SIG-M5 treated with dmso at 0.1 percent for 504 hours (cell line): ENCODE data around the gene PARVG.
"Not testable (repeated sequence)": the region's sequence is repeated elsewhere in the genome, so short reads cannot be mapped to it uniquely, and the experiment has no call there.

Source experiments
- DNase-seq: peaks from one replicate; lab custom pipeline; 2025; ENCODE audit not compliant: unreplicated experiment; lab: John Stamatoyannopoulos, UW

The PARVG gene

DNA sequence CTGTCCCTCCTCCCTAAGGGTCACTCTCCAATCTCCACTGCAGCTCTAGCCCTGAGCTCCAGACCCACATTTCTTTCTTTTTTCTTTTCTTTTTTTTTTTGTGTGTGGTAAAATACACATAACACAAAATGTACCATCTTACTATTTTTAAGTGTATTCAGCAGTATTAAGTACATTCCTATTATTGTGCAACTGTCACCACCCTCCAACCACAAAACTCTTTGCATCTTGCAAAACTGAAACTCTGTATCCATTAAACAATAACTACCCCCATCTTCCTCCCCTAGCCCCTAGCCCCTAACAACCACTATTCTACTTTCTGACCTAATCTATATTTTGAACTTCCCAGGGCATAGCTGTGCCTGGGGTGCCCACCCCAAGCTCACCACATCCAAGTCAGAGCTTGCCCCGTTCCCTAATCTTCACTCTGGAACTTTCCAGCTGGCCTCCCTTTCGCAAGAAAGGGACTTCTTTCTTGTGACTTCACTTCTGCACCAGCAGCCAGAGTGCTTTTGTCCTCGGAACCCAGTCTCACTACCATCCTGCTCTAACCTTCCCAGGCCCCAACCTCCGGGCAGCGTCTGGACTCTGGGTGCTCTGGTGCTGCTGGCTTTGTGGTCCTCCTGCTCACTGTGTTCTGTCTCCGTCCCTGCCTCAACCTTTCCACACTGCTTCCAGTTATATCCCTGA lies 30.7 kb downstream of the PARVG start:
- DNase-seq = no peak

DNA sequence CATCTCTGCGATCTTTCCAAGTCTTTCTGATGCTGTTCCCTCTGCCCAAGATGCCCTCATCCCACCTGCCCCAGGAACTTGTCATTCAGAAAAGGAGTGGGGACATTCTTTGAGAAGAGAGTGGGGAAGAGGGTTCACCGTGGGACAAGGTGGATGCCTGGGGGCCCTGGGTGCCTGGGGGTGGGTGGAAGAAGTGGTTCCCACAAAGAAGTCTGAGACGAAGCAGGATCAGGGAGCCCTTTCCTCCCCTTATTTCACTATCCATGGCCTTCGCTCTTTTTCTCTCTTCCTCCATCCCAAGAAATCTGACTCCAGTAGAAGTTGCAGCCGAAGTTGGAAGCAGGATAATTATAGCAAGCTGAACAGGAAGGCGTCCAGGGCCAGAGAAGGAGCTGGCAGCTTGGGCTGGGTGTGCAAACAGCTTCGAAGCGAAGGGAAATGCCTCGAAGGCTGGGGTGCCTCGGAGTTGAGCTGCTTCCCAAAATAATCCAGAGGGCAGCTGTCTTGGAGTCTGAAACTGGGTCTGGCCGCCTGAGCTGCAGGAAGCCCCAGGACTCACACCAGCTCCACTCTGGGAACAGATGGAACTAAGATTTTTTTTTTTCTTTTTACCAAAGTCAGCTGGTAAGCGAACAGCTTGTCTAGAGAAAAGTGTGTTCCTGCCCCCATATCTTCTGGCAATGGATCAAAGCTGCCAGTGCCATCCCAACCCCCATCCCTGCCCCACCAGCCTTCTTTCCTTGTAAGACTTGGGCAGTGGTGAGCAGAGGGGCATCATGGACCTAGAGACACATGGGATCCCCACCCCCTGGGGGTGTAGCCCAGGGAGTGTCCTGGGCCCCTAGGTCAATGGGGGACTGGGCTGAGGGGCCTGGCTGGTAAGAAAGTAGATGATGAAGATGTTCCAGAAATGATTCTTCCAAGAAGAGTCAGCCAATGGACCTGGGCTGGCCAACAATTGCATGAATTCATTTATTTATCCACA lies 31.5 kb downstream of the PARVG start:
- no peak for DNase-seq

DNA sequence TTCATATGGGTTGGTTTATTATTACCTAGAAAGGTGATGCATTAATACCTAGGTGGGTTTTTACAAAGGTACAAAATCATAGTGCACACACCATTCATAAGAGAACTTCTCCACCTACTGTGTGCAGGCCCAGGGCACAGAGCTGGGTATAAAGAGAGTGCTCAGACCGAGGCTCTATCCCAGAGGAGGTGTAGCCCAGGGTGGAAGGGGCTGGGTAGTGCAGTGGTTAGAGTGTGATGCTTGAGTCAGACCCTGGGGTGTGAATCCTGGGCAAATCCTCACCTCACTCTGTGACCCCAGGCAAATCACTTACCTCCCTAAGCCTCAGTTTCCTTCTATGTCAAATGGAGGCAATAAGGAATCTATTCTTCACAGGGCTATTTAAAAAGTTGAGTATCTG lies 32.2 kb downstream of the PARVG start:
- DNase-seq = no peak

- DNase-seq = no peak
These were observed 32.8 kb downstream of the PARVG start for GRCh38 chr22:44213489-44214043.

GRCh38 chr22:44214187-44214586 lies 33.5 kb downstream of the PARVG start:
- DNase-seq = no peak

GRCh38 chr22:44214764-44215163 lies 34.0 kb downstream of the PARVG start:
- no peak for DNase-seq

DNA sequence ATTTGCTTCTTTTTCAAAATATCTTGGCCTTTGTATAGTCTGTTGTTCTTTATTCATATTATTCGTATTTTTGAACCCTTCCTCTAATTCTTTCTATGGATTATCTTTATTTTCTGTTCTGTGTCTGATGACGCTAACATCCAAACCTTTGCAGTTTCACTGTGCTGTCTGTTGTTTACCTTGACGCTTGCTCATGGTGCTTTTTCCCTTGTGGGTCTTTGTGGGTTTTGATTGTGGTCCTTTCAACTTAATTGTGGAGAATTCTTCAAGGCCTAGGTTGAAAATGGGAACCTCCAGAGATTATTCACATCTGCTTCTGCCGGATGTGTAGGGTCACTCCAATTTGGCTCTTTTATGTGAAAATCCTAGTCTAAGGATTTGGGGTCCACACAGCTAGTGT lies 34.6 kb downstream of the PARVG start:
- DNase-seq = no peak

DNA sequence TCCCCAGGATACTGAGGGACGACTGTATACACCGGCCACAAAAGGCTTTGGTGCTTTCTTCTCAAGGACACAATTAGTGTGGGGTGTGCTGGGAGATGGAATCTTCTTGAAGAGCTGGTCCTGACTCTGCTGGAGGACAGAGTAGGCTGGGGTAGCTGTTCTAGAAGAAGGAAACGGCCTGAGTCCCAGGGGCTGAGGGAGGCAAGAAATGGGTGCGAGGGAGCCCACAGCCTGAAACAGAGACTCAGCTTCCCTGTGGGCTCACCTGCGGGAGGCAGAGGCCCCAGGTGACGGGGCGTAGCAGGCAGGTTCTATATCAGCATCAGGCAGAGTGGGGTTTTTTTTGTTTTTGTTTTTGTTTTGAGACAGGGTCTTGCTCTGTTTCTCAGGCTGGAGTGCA lies 36.6 kb downstream of the PARVG start:
- no peak for DNase-seq

GRCh38 chr22:44218071-44218470 lies 37.3 kb downstream of the PARVG start:
- no peak for DNase-seq

GRCh38 chr22:44219101-44219870 lies 38.6 kb downstream of the PARVG start:
- DNase-seq = no peak

GRCh38 chr22:44220727-44221680 lies 40.3 kb downstream of the PARVG start:
- DNase-seq = no peak

GRCh38 chr22:44221710-44222475 lies 41.2 kb downstream of the PARVG start:
- no peak for DNase-seq

DNA sequence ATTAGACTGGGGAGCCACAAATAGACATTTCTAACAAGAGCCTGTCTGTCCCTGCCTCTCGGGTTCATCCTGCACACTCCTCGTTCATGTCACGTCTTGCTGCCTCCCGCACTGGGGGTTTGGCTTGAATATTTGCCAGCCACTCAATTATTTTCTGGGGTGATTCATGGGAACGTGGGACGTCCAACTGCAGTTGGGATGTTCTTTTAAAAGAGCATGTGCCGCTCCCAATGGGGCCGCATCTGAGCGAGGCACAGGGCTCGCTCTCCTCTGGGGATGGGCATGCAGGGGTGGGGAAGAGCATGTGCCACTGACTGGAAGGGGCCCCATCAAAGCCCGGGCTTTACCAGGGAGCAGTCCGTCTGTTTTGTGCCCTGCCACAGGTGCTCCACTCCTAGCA lies 43.4 kb downstream of the PARVG start:
- no peak for DNase-seq

- DNase-seq = no peak
These were observed 44.5 kb downstream of the PARVG start for GRCh38 chr22:44225091-44225689.

DNA sequence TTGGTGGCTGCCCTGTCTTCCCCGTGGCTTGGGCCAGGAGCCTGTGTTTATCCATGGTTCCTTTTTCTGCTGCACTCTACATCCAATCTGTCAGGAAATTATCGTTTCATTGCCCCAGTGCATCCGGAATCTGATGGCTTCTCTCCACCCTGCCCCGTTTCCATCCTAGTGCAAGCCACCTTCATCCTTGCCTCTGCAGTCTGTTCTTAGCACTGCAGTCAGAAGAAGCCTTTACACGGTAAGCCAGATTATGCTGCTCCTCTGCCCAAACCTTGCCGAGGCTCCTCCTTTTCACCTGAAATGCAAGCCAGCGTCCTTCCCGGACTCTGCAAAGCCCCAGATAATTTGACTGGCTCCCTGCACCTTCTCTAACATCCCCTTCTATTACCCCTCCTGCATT lies 45.1 kb downstream of the PARVG start:
- DNase-seq = no peak

DNA sequence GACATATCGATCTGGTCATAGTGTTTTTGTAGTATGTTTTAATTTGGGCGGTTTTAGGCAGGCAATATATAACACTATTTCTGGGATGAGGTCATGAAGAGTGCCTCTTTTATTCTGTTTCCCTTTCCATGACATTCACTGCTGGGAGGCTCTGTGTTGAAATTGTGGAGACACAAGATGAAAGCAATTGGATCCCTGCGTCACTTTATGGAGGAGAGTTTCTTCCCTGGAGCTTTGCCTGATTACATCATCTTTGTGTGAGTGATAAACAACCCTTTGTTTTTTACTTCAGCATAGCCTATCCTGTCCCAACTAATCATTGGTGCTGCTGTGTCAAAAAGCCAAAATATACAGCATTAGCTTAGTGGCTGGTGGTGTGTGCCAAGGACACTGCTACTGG lies 48.6 kb downstream of the PARVG start:
- DNase-seq = no peak

DNA sequence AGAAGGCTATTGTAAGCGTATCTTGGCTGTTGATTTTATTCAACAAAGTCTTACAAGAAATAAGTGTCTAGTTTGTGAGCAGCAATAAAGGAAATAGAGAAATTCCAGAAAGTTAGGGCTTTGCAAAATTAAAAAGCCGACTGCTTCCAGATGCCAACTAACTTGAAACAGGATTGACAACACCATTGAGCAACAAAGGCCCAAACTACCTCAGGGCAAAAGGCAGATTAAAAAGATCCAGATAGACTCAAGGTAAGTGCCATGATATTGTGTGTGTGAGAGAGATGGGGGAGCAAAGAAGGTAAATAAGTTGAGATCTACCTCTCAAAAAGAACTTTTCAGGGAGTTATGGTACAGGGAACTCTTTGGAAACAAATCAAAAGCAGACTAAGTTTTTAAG lies 49.1 kb downstream of the PARVG start:
- no peak for DNase-seq

- DNase-seq = no peak
These were observed 50.5 kb downstream of the PARVG start for GRCh38 chr22:44231233-44231632.

- DNase-seq = not testable (repeated sequence)
These were observed 53.6 kb downstream of the PARVG start for GRCh38 chr22:44234372-44234771.
